GM21576 (cell line): ENCODE measurements around the gene DDIT4.

Source experiments
- ATAC-seq: cut with Tn5 transposase; IDR thresholded peaks from one replicate; pipeline ENCODE4 v1.9.1; 2021; ENCODE audit warnings: mild to moderate bottlenecking, moderate library complexity; ENCODE audit not compliant: unreplicated experiment

The DDIT4 gene

GRCh38 chr10:72248468-72249151, 25.1 kb upstream of the DDIT4 start:
- ATAC-seq, result peak; percentile 73

- ATAC-seq, result peak; percentile 2
Measured at GRCh38 chr10:72249176-72249862, 24.4 kb upstream of the DDIT4 start.

- ATAC-seq, result no peak
Measured at GRCh38 chr10:72250666-72251065, 23.1 kb upstream of the DDIT4 start.

GRCh38 chr10:72251635-72252034, 22.1 kb upstream of the DDIT4 start:
- no peak for ATAC-seq

GRCh38 chr10:72252972-72253371, 20.8 kb upstream of the DDIT4 start:
- no peak for ATAC-seq

- no peak for ATAC-seq
Measured at GRCh38 chr10:72253578-72253977, 20.1 kb upstream of the DDIT4 start.

- ATAC-seq, result no peak
Measured at GRCh38 chr10:72254813-72255568, 18.7 kb upstream of the DDIT4 start.

GRCh38 chr10:72255977-72256729, 17.6 kb upstream of the DDIT4 start:
- ATAC-seq, result no peak

GRCh38 chr10:72257051-72257892, 16.5 kb upstream of the DDIT4 start:
- ATAC-seq, result no peak

- ATAC-seq, result no peak
Measured at GRCh38 chr10:72258617-72259016, 15.1 kb upstream of the DDIT4 start.

- ATAC-seq, result no peak
Measured at GRCh38 chr10:72259491-72260238, 14.1 kb upstream of the DDIT4 start.

- peak; percentile 45 for ATAC-seq
Measured at GRCh38 chr10:72260239-72260975, 13.3 kb upstream of the DDIT4 start.

- peak; percentile 45 for ATAC-seq
Measured at GRCh38 chr10:72260976-72261783, 12.5 kb upstream of the DDIT4 start.

- peak; percentile 1 for ATAC-seq
Measured at GRCh38 chr10:72261784-72262404, 11.8 kb upstream of the DDIT4 start.

- no peak for ATAC-seq
Measured at GRCh38 chr10:72263613-72264241, 10.0 kb upstream of the DDIT4 start.

- ATAC-seq, result no peak
Measured at GRCh38 chr10:72264536-72264935, 9.2 kb upstream of the DDIT4 start.

- ATAC-seq, result no peak
Measured at GRCh38 chr10:72265508-72265907, 8.2 kb upstream of the DDIT4 start.
